ENCODE measurements around the gene PNMA1. TPM values are rescaled to one million over a fixed set of nuclear protein-coding genes. Genes with fewer than 3 reads are reported as not detected.

The PNMA1 gene
- total RNA-seq, 2 donors from 2014 or later: 42.0 to 53.7 TPM

DNA sequence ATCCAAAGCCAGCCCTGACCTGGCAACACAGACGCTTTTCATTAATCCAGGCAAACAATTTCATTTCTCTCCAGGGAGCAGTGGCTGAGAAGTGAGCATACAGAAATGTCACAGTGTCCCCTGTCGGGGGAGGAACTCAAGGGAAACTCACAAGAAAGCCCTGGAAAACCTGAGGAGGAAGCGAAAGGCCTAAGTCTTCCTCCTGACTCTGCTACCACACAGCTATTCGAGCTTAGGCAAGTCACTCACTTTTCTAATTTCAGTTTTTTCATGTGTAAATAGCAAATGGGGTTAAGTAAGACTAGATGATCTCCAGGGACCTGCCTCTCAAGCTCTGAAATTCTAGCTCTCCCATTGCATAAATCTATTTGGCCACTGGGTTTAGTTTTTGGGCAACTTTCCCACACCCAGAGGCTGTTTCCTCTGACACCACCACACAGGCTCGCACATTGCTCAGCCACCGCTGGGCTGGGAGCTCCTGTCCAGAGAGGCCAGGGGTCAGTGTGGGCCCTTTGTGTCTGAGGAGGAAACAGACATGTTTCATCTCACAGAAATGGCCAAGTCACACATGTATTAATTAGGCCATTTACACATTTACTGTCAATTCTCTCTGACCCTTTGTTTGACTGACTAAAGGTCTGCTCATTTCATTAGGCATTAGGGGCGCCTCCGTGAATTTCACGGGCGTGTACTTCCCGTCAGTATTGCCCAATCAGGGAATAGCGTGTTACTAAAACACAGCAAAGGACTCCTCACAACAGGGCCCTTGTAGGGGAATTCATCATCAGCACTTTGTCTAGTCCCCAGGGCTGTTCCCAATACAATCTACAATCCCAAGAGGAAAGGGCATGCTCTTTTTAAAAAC is 9.8 kb upstream of the PNMA1 start:
- DNase-seq: no peak
- no peaks in the 10 kb centered on the region for H3K27me3 Mint-ChIP-seq
- H3K9me3 ChIP-seq (ENCODE audit: control insufficient read depth, low read length, poor library complexity, severe bottlenecking): no peaks in the 10 kb centered on the region
- H3K36me3 Mint-ChIP-seq (ENCODE audit: low read depth): no peaks in the 10 kb centered on the region
- peaks cover 13% of the 10 kb centered on the region for H3K4me1 Mint-ChIP-seq
- H3K27ac Mint-ChIP-seq: peak overlapping the region; percentile 90
- H3K4me3 Mint-ChIP-seq: peak overlapping the region; percentile 39
- ATAC-seq: peak; percentile 12

DNA sequence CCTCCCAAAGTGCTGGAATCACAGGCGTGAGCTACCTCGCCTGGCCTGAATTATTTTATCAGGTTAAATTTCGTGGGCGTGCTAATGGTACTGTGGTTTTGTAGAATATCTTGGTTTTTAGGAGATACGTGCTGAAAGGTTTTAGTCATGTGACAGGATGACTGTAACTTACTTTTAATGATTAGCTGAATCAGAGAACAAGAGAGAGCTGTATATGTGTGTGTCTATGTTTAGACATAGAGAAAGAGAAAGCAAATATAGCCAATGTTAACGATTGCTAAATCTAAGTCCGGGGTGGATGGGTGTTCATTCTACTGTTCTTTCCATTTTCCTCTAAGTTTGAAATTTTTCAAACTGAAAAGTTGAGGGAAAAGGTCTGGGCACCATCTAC is 9.2 kb upstream of the PNMA1 start:
- DNase-seq: no peak
- no peaks in the 10 kb centered on the region for H3K27me3 Mint-ChIP-seq
- peaks cover 7% of the 10 kb centered on the region for H3K4me1 Mint-ChIP-seq
- peak; percentile 58 for ATAC-seq
- no peaks in the 10 kb centered on the region for H3K36me3 Mint-ChIP-seq (ENCODE audit: low read depth)
- H3K27ac Mint-ChIP-seq: peak overlapping the region; percentile 90
- peak overlapping the region; percentile 39 for H3K4me3 Mint-ChIP-seq
- no peaks in the 10 kb centered on the region for H3K9me3 ChIP-seq (ENCODE audit: control insufficient read depth, low read length, poor library complexity, severe bottlenecking)

DNA sequence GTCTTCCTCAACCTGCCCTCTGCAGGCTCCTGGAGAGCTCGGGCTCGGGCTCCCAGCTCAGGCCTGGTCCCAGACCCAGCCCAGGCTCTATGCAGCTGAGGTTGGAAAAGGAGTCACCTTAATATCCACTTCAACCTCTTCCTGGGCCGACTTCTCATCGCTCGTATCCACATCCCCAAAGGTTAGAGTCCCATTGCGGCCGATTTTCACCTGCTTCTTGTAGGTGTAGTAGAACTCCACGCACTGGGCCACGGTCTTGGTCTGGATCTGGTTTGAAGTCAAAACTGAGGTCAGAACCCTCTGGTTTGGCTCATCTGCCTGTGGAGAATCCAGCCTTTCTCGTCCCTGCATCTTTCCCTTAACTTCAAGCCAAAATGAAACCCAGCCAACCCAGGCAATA is 8.4 kb upstream of the PNMA1 start:
- Mint-ChIP-seq H3K27ac (peak overlapping the region; percentile 90), H3K27me3 (no peaks in the 10 kb centered on the region), H3K4me1 (peaks cover 6% of the 10 kb centered on the region), H3K4me3 (no peak overlapping the region), H3K36me3 (ENCODE audit: low read depth) (peaks cover 2% of the 10 kb centered on the region)
- DNase-seq (no peak), ATAC-seq (no peak)
- no peaks in the 10 kb centered on the region for H3K9me3 ChIP-seq (ENCODE audit: control insufficient read depth, low read length, poor library complexity, severe bottlenecking)

DNA sequence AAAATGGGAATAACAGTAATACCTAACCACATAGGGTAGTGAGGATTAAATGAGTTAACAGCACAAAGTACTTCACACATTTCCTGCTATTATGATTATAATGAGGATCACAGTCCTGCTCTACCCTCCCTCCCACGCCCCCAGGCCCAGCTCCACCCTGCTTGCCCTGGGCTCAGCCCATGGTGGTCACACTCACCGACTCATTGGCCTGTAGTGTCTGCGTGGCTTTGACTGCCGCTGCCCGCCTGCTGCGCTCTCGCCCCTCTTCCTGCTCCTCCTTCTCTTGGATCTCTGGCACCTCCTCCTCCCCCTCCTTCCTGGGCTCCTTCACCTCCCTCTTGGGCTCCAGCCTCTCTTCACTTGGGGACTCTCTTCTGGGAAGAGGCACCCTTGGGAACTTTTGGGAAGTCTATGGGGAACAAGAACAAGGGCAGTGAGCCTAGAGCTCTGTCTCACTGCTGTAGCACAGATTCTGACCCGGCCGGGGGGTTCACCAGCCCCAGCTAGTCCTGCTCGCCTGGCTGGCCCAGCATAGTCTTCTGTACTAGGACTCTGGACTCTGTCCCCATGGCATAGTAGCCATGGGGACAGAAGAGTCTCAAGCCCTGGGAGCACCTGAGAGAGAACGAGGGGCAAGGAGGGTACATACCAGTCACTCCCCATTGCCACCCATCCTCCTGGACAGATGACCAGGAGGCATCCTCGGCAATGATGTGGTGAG is 7.1 kb upstream of the PNMA1 start:
- ATAC-seq (no peak), DNase-seq (no peak)
- Mint-ChIP-seq H3K27ac (peak overlapping the region; percentile 90), H3K36me3 (ENCODE audit: low read depth) (peaks cover 2% of the 10 kb centered on the region), H3K4me1 (peaks cover 6% of the 10 kb centered on the region), H3K4me3 (no peak overlapping the region), H3K27me3 (no peaks in the 10 kb centered on the region)
- no peaks in the 10 kb centered on the region for H3K9me3 ChIP-seq (ENCODE audit: control insufficient read depth, low read length, poor library complexity, severe bottlenecking)

DNA sequence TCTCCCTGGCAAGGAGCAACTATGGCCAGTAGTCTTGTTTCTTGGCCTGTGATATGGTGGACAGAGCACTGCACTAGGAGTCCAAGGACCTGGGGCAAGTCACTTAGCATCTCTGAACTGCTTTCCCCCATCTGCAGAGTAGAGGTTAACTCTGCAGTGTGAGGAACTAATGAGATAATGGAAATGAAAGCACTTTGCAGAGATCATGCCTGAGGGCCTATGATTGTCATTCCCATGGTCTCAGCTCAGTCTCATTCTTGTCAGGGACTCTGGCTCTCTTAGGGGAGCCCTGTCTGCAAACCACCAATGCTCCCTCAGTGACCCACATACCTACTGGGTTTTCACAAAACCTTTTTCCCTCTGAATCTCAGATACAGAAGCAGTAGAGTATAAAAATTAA is 6.5 kb upstream of the PNMA1 start:
- no peaks in the 10 kb centered on the region for H3K9me3 ChIP-seq (ENCODE audit: control insufficient read depth, low read length, poor library complexity, severe bottlenecking)
- Mint-ChIP-seq H3K4me3 (no peak overlapping the region), H3K27me3 (no peaks in the 10 kb centered on the region), H3K27ac (peak overlapping the region; percentile 90), H3K36me3 (ENCODE audit: low read depth) (peaks cover 2% of the 10 kb centered on the region), H3K4me1 (peaks cover 7% of the 10 kb centered on the region)
- DNase-seq (no peak), ATAC-seq (no peak)

DNA sequence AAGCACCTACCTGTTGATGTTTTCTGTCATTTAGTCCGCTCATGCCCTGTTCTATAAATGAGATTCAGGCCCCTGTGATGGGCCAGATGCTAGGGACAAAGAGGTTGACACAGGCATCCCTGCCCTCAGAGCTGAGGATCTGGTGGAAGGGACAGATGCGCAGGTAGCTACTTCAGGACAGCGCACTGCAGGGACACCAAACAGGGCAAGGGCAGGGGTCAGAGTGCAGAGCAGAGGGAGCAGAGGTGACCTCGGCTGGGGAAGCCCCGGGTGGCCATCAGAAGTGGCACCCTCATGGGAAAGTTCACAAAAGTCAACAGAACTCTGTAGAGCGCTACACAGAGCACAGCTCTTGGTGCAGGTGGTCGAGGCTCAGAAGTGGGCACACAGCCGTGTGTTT is 5.6 kb upstream of the PNMA1 start:
- H3K36me3 Mint-ChIP-seq (ENCODE audit: low read depth): peaks cover 2% of the 10 kb centered on the region
- H3K27ac Mint-ChIP-seq: peak overlapping the region; percentile 90
- H3K27me3 Mint-ChIP-seq: no peaks in the 10 kb centered on the region
- ATAC-seq (no peak), DNase-seq (no peak)
- no peak overlapping the region for H3K4me3 Mint-ChIP-seq
- H3K9me3 ChIP-seq (ENCODE audit: control insufficient read depth, low read length, poor library complexity, severe bottlenecking): no peaks in the 10 kb centered on the region
- peaks cover 7% of the 10 kb centered on the region for H3K4me1 Mint-ChIP-seq

DNA sequence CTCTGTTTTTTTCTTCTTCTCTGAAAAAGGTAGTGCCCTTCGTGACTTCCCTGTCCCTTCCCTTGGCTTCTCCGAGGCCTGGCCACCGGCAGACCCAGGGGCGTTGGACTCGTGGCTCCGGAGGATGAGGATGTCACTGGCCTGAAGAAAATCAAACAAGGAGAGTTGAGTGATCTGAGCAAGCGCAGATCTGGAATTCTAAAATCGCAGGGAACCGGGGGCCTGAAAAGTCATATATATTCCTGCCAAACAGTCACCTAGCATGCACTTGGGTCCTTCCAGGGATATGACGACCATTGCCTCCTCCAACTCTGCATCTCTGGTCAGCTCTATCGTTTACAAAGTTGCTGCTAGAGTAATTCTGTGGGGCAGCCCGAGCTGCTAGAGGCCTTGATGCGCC is 5.2 kb upstream of the PNMA1 start:
- DNase-seq (no peak), ATAC-seq (no peak)
- Mint-ChIP-seq H3K4me1 (peaks cover 7% of the 10 kb centered on the region), H3K27ac (peak overlapping the region; percentile 90), H3K36me3 (ENCODE audit: low read depth) (peaks cover 2% of the 10 kb centered on the region), H3K27me3 (no peaks in the 10 kb centered on the region), H3K4me3 (no peak overlapping the region)
- H3K9me3 ChIP-seq (ENCODE audit: control insufficient read depth, low read length, poor library complexity, severe bottlenecking): no peaks in the 10 kb centered on the region

DNA sequence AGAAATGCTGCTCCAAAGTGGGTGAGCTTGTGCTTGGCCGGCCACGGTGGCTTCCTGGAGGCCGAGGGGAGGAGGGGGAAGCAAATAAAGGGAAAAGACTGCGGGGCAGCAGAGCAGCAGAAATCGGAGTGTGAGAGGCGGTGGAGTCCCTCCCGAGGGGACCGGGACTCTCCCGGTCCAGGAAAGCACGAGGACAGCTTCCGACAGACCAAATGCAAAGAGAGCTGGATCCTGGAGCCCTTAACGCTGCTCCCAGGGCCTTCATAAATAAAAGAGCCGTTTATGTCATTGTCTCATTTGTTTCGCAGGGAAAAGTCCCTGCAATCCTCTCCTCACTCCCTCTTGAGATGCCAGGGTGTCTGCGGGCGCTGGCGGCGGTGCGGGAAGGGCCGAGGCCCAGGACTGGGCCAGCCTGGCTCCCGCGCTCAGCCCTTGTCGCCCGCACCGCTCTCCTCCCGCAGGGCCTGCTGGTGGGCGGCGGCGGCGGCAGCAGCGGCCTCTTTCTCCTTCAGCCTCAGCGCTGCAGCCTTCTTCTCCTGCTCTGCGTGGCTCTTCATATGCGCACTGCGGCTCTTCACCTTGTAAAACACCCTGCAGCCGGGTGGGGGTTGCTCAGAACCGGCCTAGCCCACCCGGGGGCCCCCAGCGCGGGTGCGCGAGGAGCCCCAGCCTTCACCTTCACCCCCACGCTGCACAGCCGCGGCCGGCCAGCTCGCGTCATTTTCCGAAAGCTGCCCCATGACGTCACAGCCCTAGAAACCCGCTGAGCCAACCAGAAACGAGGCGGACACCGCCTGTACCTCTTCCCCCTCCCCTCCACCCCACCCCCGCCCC is 4.5 kb upstream of the PNMA1 start:
- no peaks in the 10 kb centered on the region for H3K27me3 Mint-ChIP-seq
- H3K36me3 Mint-ChIP-seq (ENCODE audit: low read depth): peaks cover 3% of the 10 kb centered on the region
- H3K9me3 ChIP-seq (ENCODE audit: control insufficient read depth, low read length, poor library complexity, severe bottlenecking): no peaks in the 10 kb centered on the region
- no peak overlapping the region for H3K27ac Mint-ChIP-seq
- no peak for ATAC-seq
- H3K4me3 Mint-ChIP-seq: no peak overlapping the region
- DNase-seq: no peak
- H3K4me1 Mint-ChIP-seq: peaks cover 8% of the 10 kb centered on the region

DNA sequence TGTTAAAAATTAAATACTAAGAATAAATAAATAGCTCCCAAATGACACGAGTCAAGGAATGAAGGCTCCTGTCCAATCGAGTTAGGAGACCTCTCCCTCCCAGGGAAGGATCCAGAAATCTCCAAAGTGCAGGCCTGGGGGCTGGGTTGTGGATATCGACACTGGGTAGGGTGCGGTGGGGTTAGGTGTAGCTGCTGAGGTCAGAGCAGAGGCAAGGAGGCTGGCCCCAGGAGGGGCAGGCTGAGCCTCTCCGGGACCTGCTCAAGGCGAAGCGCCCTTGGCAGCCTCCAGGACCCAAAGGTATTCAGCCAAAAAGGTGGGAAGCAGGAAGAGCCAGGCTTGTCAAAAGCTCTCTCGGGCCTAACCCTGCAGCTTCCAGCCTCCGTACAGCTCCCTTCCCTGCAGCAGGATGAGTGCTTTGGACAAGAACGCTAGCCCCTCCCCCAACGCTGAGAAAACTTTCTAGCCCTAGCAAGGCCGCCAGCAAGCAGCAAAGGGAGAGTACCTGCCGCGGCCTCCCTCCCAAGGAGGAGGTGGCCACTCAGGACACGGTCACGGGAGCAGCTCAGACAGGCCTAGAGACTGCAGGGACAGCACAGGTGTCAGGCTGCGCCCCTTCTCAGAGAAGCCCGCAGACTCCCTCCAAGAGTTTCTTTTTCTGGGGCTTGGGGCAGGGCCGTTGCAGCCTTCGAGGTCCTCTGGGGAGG is 3.7 kb upstream of the PNMA1 start:
- H3K27me3 Mint-ChIP-seq: no peaks in the 10 kb centered on the region

DNA sequence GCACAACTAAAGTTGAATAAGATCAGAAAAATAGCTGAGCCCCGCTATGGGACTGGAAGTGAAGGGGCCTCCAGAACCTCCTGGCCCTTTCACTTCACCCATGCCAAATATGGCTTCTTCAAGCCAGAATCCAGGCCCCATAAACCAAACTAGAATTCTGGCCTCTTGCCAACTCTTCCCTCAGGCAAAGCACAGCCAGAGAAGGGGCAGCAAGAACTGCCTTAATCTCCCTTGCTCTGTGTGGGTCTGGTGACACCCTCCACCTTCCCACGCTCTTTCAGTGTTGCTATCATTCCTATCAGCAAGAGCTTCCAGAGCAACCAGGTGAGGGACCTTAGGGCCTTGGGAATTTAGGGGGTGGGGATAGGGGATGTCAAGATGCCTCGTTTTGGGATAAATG is 3.1 kb upstream of the PNMA1 start:
- H3K27me3 Mint-ChIP-seq: no peaks in the 10 kb centered on the region
- ATAC-seq (no peak), DNase-seq (no peak)
- H3K36me3 Mint-ChIP-seq (ENCODE audit: low read depth): peaks cover 6% of the 10 kb centered on the region
- no peak overlapping the region for H3K4me3 Mint-ChIP-seq
- H3K9me3 ChIP-seq (ENCODE audit: control insufficient read depth, low read length, poor library complexity, severe bottlenecking): no peaks in the 10 kb centered on the region
- peak overlapping the region; percentile 59 for H3K27ac Mint-ChIP-seq
- H3K4me1 Mint-ChIP-seq: peaks cover 19% of the 10 kb centered on the region

More for the DNA sequence above, 3.7 kb upstream of the PNMA1 start:
- no peak for ATAC-seq
- H3K36me3 Mint-ChIP-seq (ENCODE audit: low read depth): peaks cover 6% of the 10 kb centered on the region
- H3K4me1 Mint-ChIP-seq: peaks cover 13% of the 10 kb centered on the region
- H3K4me3 Mint-ChIP-seq: no peak overlapping the region
- DNase-seq: no peak
- no peak overlapping the region for H3K27ac Mint-ChIP-seq
- H3K9me3 ChIP-seq (ENCODE audit: control insufficient read depth, low read length, poor library complexity, severe bottlenecking): no peaks in the 10 kb centered on the region

DNA sequence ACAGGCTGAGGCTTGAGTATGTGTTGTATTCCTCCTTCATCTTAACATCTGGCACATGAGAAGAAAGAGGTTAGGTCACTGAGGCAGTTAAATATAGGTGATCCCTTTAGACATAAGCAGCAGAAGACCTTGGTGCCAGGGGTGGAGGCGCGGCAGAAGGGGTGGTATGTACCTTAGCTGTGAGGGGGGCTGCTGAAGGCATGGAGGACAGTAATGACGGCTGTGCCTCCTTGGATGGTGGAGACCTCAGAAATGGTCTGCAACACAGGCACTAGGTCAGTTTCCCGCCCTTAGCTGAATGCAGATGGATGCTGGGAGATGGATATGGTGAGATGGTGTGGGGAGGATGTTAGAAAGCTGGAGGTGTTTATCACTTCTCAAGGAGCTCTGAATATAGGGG is 1.5 kb upstream of the PNMA1 start:
- H3K36me3 Mint-ChIP-seq (ENCODE audit: low read depth): peaks cover 6% of the 10 kb centered on the region
- no peak for ATAC-seq
- H3K4me1 Mint-ChIP-seq: peaks cover 24% of the 10 kb centered on the region
- H3K27ac Mint-ChIP-seq: peak overlapping the region; percentile 66
- H3K27me3 Mint-ChIP-seq: no peaks in the 10 kb centered on the region
- H3K4me3 Mint-ChIP-seq: no peak overlapping the region
- no peak for DNase-seq
- no peaks in the 10 kb centered on the region for H3K9me3 ChIP-seq (ENCODE audit: control insufficient read depth, low read length, poor library complexity, severe bottlenecking)

DNA sequence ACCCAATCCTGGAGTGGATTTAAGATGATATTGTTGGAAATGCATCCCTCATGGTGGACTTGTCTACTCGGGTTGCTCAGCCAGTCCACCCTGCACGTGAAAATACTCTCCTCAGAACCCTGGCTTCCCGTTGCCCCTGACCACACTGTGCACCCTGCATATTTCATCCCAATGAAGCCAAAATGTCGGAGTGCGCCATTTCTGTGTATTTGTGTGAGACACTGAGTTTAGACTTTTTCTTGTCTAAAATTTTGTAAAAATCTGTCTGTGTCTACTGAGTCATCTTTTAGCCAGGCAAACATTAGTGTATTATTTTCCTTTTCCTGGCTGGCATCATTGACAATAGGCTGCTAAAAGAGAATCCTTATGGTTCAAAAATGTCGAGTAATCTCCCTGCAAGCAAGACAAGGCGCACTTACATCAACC is 485 bp upstream of the PNMA1 start:
- Mint-ChIP-seq H3K27ac (peak overlapping the region; percentile 70), H3K27me3 (no peaks in the 10 kb centered on the region), H3K4me3 (peak overlapping the region; percentile 99), H3K4me1 (peaks cover 29% of the 10 kb centered on the region), H3K36me3 (ENCODE audit: low read depth) (peaks cover 10% of the 10 kb centered on the region)
- no peaks in the 10 kb centered on the region for H3K9me3 ChIP-seq (ENCODE audit: control insufficient read depth, low read length, poor library complexity, severe bottlenecking)
- ATAC-seq: peak; percentile 0
- no peak for DNase-seq

Data from T-helper 17 cell (primary cell).